ENCODE data around the gene TGFB2.

DNA sequence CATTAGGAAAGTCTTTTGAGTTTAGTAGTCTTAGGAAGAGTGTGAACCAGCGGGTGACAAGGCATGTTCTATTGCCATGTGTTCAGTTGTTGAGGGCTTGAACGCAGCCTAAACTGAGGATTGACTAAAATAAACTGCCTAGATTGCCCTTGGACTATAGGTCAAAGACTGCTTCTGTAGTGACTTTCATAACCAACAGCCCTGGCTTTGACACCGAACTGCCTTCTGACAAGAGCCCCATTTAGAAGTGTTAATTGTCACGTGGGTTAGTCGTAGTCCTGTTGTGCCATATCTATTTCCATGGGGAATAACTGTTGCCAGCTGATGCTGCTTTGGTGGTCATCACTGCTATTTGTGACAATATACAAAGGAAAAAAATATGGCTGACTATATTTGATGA is 90.4 kb downstream of the TGFB2 start:
- TF ChIP-seq POLR2AphosphoS5 (IDR thresholded peaks at IDR 0.05), result no peak
- TF ChIP-seq, protein P1, sequence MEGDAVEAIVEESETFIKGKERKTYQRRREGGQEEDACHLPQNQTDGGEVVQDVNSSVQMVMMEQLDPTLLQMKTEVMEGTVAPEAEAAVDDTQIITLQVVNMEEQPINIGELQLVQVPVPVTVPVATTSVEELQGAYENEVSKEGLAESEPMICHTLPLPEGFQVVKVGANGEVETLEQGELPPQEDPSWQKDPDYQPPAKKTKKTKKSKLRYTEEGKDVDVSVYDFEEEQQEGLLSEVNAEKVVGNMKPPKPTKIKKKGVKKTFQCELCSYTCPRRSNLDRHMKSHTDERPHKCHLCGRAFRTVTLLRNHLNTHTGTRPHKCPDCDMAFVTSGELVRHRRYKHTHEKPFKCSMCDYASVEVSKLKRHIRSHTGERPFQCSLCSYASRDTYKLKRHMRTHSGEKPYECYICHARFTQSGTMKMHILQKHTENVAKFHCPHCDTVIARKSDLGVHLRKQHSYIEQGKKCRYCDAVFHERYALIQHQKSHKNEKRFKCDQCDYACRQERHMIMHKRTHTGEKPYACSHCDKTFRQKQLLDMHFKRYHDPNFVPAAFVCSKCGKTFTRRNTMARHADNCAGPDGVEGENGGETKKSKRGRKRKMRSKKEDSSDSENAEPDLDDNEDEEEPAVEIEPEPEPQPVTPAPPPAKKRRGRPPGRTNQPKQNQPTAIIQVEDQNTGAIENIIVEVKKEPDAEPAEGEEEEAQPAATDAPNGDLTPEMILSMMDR (IDR thresholded peaks at IDR 0.05), result no peak
- no peak for TF ChIP-seq POLR2A (IDR thresholded peaks at IDR 0.05; ENCODE audit: low read depth)
